ENCODE data around the gene PRIM2.
"Not testable (repeated sequence)": the region's sequence is repeated elsewhere in the genome, so short reads cannot be mapped to it uniquely, and the experiment has no call there.

PRIM2 gene

GRCh38 chr6:57605303-57605702, 287.9 kb downstream of the PRIM2 start:
- not testable (repeated sequence) for DNase-seq (ENCODE audit: low read depth, low spot score)

- not testable (repeated sequence) for DNase-seq (ENCODE audit: low read depth, low spot score)
These were observed 288.9 kb downstream of the PRIM2 start for GRCh38 chr6:57606331-57606730.

GRCh38 chr6:57610612-57611011, 293.2 kb downstream of the PRIM2 start:
- DNase-seq (ENCODE audit: low read depth, low spot score) = not testable (repeated sequence)

GRCh38 chr6:57618959-57619358, 301.5 kb downstream of the PRIM2 start:
- not testable (repeated sequence) for DNase-seq (ENCODE audit: low read depth, low spot score)

GRCh38 chr6:57631773-57632172, 314.3 kb downstream of the PRIM2 start:
- DNase-seq (ENCODE audit: low read depth, low spot score) = not testable (repeated sequence)

GRCh38 chr6:57658526-57658925, 341.1 kb downstream of the PRIM2 start:
- not testable (repeated sequence) for DNase-seq (ENCODE audit: low read depth, low spot score)

GRCh38 chr6:57659794-57660193, 342.4 kb downstream of the PRIM2 start:
- not testable (repeated sequence) for DNase-seq (ENCODE audit: low read depth, low spot score)

GRCh38 chr6:57660940-57661339, 343.5 kb downstream of the PRIM2 start:
- DNase-seq (ENCODE audit: low read depth, low spot score) = not testable (repeated sequence)

GRCh38 chr6:57668108-57668507, 350.7 kb downstream of the PRIM2 start:
- DNase-seq (ENCODE audit: low read depth, low spot score) = not testable (repeated sequence)

- not testable (repeated sequence) for DNase-seq (ENCODE audit: low read depth, low spot score)
These were observed 353.8 kb downstream of the PRIM2 start for GRCh38 chr6:57671237-57671636.

GRCh38 chr6:57671937-57672627, 354.7 kb downstream of the PRIM2 start:
- not testable (repeated sequence) for DNase-seq (ENCODE audit: low read depth, low spot score)

GRCh38 chr6:57673281-57673680, 355.9 kb downstream of the PRIM2 start:
- not testable (repeated sequence) for DNase-seq (ENCODE audit: low read depth, low spot score)

- not testable (repeated sequence) for DNase-seq (ENCODE audit: low read depth, low spot score)
These were observed 358.0 kb downstream of the PRIM2 start for GRCh38 chr6:57675386-57675785.

- DNase-seq (ENCODE audit: low read depth, low spot score) = not testable (repeated sequence)
These were observed 379.0 kb downstream of the PRIM2 start for GRCh38 chr6:57696382-57696781.
